Activated T-cell treated with anti-CD3 and anti-CD28 coated beads, Interleukin-2, amount 50 U/mL, for 72 hours (primary cell): ENCODE measurements around the gene UCP3. TPM values are rescaled to one million over a fixed set of nuclear protein-coding genes. Genes with fewer than 3 reads are reported as not detected.

Source experiments
- ATAC-seq, 2 donors: fragments of 150-1000 bp; cut with Tn5 transposase; replicated peaks in 1 of 2; 2 replicates each; pipeline ENCODE4 v1.10.0; 2021; ENCODE audit warnings: moderate library complexity in 2 of 2, mild to moderate bottlenecking in 1 of 2
- DNase-seq, 2 donors: peaks; one replicate each; pipeline ENCODE4 v3.0.0; 2021 to 2022; ENCODE audit warnings: mixed read lengths in 1 of 2
- H3K27ac Mint-ChIP-seq: one replicate; pipeline ENCODE4 v1.8.0; 2022; ENCODE audit warnings: mild to moderate bottlenecking, moderate library complexity, mixed read lengths
- H3K27me3 Mint-ChIP-seq: one replicate; pipeline ENCODE4 v1.8.0; 2022; ENCODE audit warnings: low read depth, mixed read lengths
- H3K36me3 Mint-ChIP-seq, 2 donors: one replicate each; pipeline ENCODE4 v1.8.0; 2022; ENCODE audit warnings: mixed read lengths in 2 of 2, mild to moderate bottlenecking in 1 of 2; ENCODE audit not compliant: insufficient read depth in 2 of 2
- H3K4me1 Mint-ChIP-seq: one replicate; pipeline ENCODE4 v1.8.0; 2022; ENCODE audit warnings: low read depth, mixed read lengths
- H3K4me3 Mint-ChIP-seq, 2 donors: one replicate each; pipeline ENCODE4 v1.8.0; 2022; ENCODE audit warnings: mild to moderate bottlenecking in 2 of 2, mixed read lengths in 2 of 2, moderate library complexity in 2 of 2
- H3K9me3 Mint-ChIP-seq, 2 donors: one replicate each; pipeline ENCODE4 v1.8.0; 2022; ENCODE audit warnings: mixed read lengths in 2 of 2
- total RNA-seq, 2 donors: library from RNA; stranded (reverse); gene quantifications; one replicate each; pipeline ENCODE4 v1.2.3, GENCODE V29; 2022

The UCP3 gene
- total RNA-seq, 2 donors from 2014 or later: 3.7 to 5.4 TPM

DNA sequence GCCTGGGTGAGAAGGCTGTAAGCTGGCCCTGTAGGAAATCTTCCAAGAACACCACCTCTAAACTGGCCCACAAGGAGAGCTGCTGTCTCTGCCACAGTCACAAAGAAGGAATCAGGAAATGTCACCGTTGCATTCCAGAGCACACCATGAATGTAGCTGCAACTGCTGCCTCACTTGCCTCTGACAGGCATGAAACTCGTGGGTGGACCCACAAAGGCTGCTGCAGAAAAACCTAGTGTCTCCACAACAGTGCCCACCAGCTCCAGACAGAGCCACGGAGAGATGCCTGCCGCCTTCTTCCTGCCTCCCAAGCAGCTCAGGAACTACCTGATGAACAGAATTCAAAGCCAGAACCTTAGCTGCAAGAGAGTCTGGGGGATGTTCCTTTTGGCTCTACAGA is 47.6 kb downstream of the UCP3 start:
- peaks cover 12% of the 10 kb centered on the region for H3K4me1 Mint-ChIP-seq

DNA sequence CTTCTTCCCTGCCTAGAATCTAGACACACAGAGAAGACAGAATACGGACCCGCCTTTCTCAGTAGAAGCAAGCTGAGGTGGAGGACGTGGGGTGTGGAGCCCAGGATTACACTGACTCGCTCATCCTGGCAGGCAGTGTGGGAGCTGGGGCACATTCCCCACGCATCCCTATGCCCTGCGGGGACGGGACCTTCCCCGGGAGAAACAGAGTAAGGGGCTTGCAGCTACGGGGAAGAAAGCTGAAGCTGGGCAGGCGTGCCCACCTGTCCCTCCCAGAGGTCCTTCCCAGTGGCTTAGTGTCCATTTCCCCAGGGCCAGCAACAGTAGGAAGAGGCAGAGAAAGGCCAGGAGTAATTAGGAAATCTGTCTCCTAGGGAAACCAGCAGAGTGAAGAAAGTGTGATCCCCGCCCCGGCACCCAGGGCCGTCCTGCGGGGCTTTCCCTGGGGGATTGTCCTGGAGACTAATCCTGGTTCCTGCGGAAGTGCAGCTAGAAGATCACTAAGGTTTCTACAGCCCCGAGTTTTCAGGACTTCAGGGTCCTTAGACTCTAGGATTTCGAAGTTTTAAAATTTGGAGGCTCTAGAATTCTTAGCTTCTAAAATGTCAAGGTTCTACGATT is 50.3 kb downstream of the UCP3 start:
- Mint-ChIP-seq H3K27me3 (peaks cover 20% of the 10 kb centered on the region), H3K36me3 (no peaks in the 10 kb centered on the region), H3K4me3 (no peak overlapping the region), H3K9me3 (no peaks in the 10 kb centered on the region), H3K27ac (no peak overlapping the region), H3K4me1 (no peaks in the 10 kb centered on the region)
- no peak for DNase-seq
- ATAC-seq: no peak

More for the DNA sequence above, 47.6 kb downstream of the UCP3 start:
- Mint-ChIP-seq H3K4me3 (no peak overlapping the region), H3K9me3 (no peaks in the 10 kb centered on the region), H3K36me3 (no peaks in the 10 kb centered on the region), H3K27me3 (peaks cover 14% of the 10 kb centered on the region), H3K27ac (no peak overlapping the region)
- DNase-seq (no peak), ATAC-seq (no peak)

DNA sequence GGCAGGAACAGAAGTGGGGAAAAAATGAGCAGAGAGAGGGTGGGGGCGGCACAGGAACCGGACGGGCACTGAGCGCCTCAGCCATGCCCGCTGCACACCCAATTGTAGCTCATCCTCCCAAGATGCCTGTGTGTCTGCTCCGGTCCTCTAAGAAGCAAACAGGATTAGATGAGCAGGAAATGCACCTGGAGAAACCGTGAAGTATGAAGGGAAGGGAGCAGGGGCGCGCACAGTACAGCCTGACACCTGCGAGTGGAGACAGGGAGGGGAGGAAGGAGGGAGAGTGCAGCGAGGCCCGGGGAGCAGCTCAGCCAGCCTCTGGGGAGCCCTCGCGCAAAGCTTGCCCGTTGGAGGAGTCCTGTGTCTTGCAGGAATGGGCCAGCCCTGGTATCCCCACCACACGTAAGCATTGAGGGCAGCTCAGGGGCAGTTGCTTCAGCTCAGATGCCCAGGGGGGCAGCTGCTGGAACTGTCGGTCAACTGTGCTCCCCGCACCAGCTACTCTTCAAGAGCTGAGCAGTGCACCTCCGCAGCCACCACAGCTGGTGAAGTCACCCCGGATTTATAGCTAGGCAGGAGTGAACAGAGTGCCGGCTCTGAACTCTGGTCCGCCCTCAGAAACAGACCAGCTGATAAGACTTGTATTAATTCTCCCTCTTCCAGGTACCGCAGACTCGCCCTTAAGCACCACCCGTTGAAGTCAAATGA is 51.1 kb downstream of the UCP3 start:
- H3K36me3 Mint-ChIP-seq: no peaks in the 10 kb centered on the region
- no peaks in the 10 kb centered on the region for H3K9me3 Mint-ChIP-seq
- H3K27ac Mint-ChIP-seq: no peak overlapping the region
- ATAC-seq: peak in 1 of 2 donors; percentile 36
- no peaks in the 10 kb centered on the region for H3K4me1 Mint-ChIP-seq
- no peak for DNase-seq
- H3K4me3 Mint-ChIP-seq: peak overlapping the region in 1 of 2 donors; percentile 65
- H3K27me3 Mint-ChIP-seq: peaks cover 20% of the 10 kb centered on the region

DNA sequence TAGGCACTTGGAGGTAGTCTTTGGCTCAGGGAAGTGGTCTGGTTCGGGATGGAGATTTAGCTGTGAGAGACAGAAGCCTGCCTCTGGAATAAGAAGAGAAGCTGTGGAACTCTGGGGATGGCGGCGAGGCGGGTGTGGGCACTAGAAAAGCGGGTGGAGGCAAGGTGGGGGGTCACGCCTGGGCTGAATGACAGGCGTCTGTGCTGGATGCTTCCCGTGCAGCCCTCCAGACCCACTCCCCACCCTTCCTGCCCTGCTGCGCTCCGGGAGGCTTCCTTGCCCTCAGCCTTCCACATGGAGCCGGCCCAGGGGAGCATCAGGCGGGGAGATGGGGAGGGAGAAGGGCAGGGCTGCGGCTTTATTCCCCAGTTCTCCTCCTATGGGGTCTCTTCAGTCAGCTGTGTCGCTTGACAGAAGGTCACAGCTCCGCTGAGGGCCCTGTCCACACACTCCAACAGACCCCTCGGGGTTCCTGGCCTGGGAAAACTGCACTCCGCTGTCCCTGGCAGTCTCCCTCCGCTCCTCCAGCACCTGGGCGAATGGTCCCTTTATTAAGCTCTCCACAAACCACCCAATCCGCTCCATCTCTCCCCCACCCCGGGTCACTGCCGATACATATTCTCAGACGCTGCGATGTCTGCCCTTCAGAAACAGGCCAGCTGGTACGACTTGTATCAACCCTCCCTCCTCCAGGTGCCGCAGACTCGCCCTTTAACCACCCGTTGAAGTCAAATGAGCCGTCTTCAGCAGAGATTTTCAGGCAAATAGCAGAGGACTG is 51.8 kb downstream of the UCP3 start:
- H3K27ac Mint-ChIP-seq: no peak overlapping the region
- no peaks in the 10 kb centered on the region for H3K4me1 Mint-ChIP-seq
- H3K9me3 Mint-ChIP-seq: no peaks in the 10 kb centered on the region
- no peaks in the 10 kb centered on the region for H3K36me3 Mint-ChIP-seq
- ATAC-seq: peak in 1 of 2 donors; percentile 13
- H3K27me3 Mint-ChIP-seq: peaks cover 20% of the 10 kb centered on the region
- DNase-seq: no peak
- peak overlapping the region in 1 of 2 donors; percentile 65 for H3K4me3 Mint-ChIP-seq

DNA sequence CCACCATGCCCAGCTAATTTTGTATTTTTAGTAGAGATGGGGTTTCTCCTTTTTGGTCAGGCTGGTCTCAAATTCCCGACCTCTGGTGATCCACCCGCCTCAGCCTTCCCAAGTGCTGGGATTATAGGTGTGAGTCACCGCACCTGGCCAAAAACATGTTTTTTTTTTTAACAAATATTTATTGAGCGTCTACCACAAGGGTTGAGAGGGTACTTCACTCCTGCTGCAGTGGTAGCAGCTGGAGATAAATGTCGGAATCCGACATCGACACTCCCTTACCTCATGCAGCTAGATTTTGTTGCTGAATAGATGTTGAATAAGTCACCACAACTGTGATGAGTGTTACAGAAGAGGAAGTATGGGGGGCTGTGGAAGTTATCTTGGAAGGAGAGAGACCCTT is 57.1 kb downstream of the UCP3 start:
- Mint-ChIP-seq H3K9me3 (no peaks in the 10 kb centered on the region), H3K27ac (no peak overlapping the region), H3K4me1 (no peaks in the 10 kb centered on the region), H3K27me3 (peaks cover 11% of the 10 kb centered on the region), H3K36me3 (peaks cover 0 to under 1% of the 10 kb centered on the region in 2 donors), H3K4me3 (no peak overlapping the region)
- ATAC-seq (no peak), DNase-seq (no peak)

DNA sequence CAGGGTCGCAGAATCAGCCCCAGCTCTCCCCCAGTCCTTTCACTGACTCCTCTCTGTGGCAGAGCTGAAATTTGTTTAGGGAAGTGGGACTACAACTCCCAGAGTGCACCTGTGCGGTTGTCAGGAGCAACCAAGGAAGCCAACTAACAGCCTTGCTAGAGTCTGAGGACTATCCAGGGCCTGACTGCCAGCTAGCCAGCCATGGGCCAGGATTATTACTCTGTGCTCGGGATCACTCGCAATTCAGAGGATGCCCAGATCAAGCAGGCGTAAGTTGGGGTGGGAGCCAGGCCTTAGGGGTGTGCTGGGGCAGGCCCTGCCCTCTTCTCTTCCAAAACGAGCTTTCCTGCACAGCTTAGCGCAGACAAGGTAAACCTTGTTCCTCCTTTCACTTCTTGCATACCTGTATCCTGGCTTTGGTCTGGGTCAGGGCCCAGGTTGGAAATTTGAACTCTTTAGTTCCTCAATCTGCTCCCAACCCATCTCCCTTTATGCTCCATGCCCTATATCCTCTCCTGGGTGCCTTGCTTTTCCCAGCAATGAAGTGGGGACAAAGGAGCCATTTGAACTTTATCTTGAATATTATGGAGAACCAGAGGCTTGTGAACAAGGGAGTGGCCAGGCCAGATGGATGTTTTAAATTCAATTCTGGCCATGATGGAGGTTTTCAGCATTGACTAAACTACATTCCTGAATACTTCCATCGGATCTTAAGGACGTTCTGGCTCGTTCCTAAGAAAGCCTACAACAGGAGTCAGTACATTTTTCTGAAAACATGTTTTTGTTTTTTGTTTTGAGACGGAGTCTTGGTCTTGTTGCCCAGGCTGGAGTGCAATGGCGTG is 57.8 kb downstream of the UCP3 start, which contains the start of gene DNAJB13:
DNAJB13 (plus strand) TSS at position 158 of the 842 bp plus-strand sequence; CDS start at position 202, 44 bp downstream.
- no peak within 1 kb of the TSS for H3K4me3 Mint-ChIP-seq
- H3K9me3 Mint-ChIP-seq: no peaks in the 10 kb centered on the region
- no peak within 1 kb of the TSS for H3K27ac Mint-ChIP-seq

More for the DNA sequence above, 57.8 kb downstream of the UCP3 start, which contains the start of gene DNAJB13:
- Mint-ChIP-seq H3K4me1 (no peaks in the 10 kb centered on the region), H3K36me3 (peaks cover 0 to 3% of the 10 kb centered on the region in 2 donors), H3K27me3 (peaks cover 4% of the 10 kb centered on the region)
- DNase-seq (no peak), ATAC-seq (no peak)

Other genes with a start within 250 kb of the UCP3 start
- 10 to 100 TPM; 63.6 to 73.7 TPM for gene RAB6A, start 248.0 kb downstream of the UCP3 start, total RNA-seq
- 10 to 100 TPM; 45.1 to 55.8 TPM for gene MRPL48, start 221.2 kb downstream of the UCP3 start, total RNA-seq
- gene COA4, start 132.2 kb downstream of the UCP3 start, total RNA-seq: 10 to 100 TPM; 35.4 to 38.1 TPM
- 10 to 100 TPM; 36.8 to 38.9 TPM for gene PAAF1, start 132.1 kb downstream of the UCP3 start, total RNA-seq
- 1 to 10 TPM in 1 of 2 donors, under 1 TPM in 1; 0.53 to 1.1 TPM for gene DNAJB13, start 58.1 kb downstream of the UCP3 start, total RNA-seq
- 100 to 1,000 TPM; 152 to 198 TPM for gene UCP2, start 26.2 kb downstream of the UCP3 start, total RNA-seq
- gene C2CD3, start 161.9 kb upstream of the UCP3 start, total RNA-seq: 10 to 100 TPM; 31.1 to 35.2 TPM
- 10 to 100 TPM; 42.8 to 46.4 TPM for gene PPME1, start 162.2 kb upstream of the UCP3 start, total RNA-seq